GM21423 (cell line): ENCODE measurements around the gene LTB4R.

Source experiments
- ATAC-seq: cut with Tn5 transposase; IDR thresholded peaks from one replicate; pipeline ENCODE4 v1.9.1; 2021; ENCODE audit warnings: mild to moderate bottlenecking, moderate library complexity; ENCODE audit not compliant: unreplicated experiment

Gene LTB4R

GRCh38 chr14:24277606-24278321 is 33.5 kb upstream of the LTB4R start:
- no peak for ATAC-seq

GRCh38 chr14:24278424-24278823 is 32.9 kb upstream of the LTB4R start:
- no peak for ATAC-seq

GRCh38 chr14:24279301-24280186 is 31.8 kb upstream of the LTB4R start:
- ATAC-seq: peak; percentile 56

GRCh38 chr14:24280797-24281460 is 30.4 kb upstream of the LTB4R start:
- no peak for ATAC-seq

- ATAC-seq: no peak
Observed at GRCh38 chr14:24281636-24282035, 29.7 kb upstream of the LTB4R start.

GRCh38 chr14:24282736-24283135 is 28.6 kb upstream of the LTB4R start:
- ATAC-seq: no peak

GRCh38 chr14:24283796-24284460 is 27.4 kb upstream of the LTB4R start:
- no peak for ATAC-seq

GRCh38 chr14:24284501-24285035 is 26.7 kb upstream of the LTB4R start:
- ATAC-seq: no peak

GRCh38 chr14:24285351-24285750 is 26.0 kb upstream of the LTB4R start:
- ATAC-seq: no peak

GRCh38 chr14:24286996-24287395 is 24.3 kb upstream of the LTB4R start:
- ATAC-seq: no peak

GRCh38 chr14:24289649-24290280 is 21.5 kb upstream of the LTB4R start:
- peak; percentile 86 for ATAC-seq

GRCh38 chr14:24290746-24291145 is 20.6 kb upstream of the LTB4R start:
- ATAC-seq: no peak

- ATAC-seq: no peak
Observed at GRCh38 chr14:24291446-24292117, 19.7 kb upstream of the LTB4R start.

- no peak for ATAC-seq
Observed at GRCh38 chr14:24292118-24292807, 19.0 kb upstream of the LTB4R start.

- ATAC-seq: no peak
Observed at GRCh38 chr14:24293525-24293924, 17.8 kb upstream of the LTB4R start.

- ATAC-seq: peak; percentile 43
Observed at GRCh38 chr14:24296341-24297157, 14.8 kb upstream of the LTB4R start.

- peak; percentile 21 for ATAC-seq
Observed at GRCh38 chr14:24297190-24297964, 13.9 kb upstream of the LTB4R start.

GRCh38 chr14:24298892-24299254 is 12.4 kb upstream of the LTB4R start:
- no peak for ATAC-seq
